Hematopoietic multipotent progenitor cell treated with erythropoietin and hydrocortisone succinate and interleukin-3 and kit ligand, for 17 days (in vitro differentiated cells): ENCODE measurements around the gene TRPV3.
"Not testable (repeated sequence)": the region's sequence is repeated elsewhere in the genome, so short reads cannot be mapped to it uniquely, and the experiment has no call there.

Source experiments
- DNase-seq: peaks from one replicate; pipeline ENCODE4 v3.0.0-alpha.2; 2015; ENCODE audit warnings: low spot score

The TRPV3 gene

DNA sequence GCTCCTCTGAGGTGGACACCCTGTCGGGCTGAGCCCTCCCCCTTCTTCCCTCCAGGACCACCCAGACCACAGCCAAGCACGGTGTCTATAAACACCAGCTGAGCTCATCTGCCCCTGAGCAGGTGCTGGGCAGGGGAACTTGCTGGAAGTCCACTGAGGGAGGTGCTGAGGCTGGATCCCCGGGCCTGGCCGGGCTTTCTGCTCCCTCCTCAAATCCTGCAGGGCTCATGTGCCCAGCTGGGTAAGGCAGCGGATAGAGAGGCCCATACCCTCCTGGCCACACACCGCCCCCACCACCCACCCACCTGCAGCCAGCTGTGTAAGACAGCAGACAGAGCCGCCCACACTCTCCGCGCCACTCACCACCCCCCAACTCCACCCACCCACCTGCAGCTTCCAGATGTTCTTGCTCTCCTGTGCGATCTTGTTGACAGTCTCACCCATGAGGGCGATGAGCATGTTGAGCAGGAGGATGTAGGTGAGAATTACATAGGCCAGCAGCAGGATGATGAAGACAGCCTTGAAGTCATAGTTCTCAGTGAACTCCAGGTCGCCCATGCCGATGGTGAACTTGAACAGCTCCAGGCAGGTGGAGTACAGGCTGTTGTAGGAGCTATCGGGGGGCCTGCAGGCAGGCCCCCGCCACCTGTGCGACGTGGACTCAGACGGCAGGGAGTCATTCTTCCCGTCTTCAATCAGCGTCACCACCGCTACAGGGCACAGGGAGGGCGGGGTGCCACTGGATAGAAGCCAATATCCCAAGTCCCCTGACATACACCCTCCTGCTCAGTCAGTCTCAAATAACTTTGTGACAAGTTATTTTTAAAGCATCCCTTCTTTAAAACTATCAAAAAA lies 15.9 kb upstream of the TRPV3 start:
- no peak for DNase-seq

DNA sequence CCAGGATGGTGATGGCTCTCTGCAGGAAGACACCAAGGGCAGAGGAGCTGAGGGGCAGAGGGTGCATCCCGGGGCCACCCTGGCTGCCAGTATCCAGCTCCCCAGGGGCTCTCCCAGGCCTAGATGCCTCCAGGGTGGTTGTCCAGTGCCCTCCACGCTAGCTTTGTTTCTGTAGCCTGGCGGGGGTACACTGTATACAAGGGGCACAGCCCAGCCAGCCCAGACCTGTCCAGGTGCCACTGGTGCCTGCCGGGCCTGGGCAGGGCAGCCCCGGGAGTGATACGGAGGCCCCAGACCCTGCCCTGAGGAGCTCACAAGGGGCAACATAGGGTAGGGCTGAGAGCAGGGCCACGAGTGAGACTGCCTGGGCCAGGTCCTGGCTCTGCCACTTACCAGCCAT lies 14.6 kb upstream of the TRPV3 start:
- DNase-seq: no peak

DNA sequence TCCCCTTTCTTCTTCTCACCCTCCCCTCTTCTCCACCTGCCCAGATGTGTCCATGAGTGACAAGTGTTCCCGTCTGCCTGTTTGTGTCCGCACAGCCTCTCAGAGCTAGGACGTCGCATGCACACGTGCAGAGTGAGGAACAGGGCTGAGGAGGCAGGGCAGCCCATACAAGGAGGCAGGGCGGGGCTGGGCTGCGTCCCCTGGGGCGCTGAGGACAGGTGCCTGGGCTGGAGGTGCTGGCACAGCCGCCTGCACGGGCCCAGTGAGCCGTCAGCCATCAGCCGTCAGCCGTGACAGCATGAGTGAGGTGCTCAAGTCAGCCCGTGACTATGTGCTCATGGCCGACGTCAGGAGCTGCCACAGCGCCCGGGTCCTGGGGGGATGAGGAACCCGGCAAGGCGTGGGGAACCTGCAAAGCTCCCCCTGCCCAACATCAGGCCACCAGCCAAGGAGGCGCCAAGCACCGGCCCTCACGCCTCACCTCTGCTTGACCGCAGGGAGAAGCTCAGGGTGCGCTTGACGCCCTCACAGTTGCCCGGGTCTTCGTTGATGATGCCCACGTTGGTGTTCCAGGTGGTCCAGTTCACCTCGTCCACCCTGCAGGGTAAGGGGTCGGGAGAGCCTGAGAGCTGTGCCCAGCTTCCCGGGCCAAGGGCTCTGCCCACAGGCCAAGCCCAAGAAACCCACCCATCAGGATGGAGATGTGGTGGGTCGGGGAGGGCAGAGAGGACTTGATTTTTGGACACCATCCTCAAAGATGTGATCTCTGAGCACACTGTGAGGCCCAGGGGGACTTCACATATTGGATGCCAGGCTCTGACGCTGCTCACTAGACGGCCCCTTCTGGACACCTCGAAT lies 13.7 kb upstream of the TRPV3 start:
- DNase-seq: no peak

- DNase-seq: no peak
Measured at GRCh38 chr17:3569534-3570137, 12.0 kb upstream of the TRPV3 start.

GRCh38 chr17:3566551-3566950 lies 8.9 kb upstream of the TRPV3 start:
- no peak for DNase-seq

GRCh38 chr17:3565143-3565542 lies 7.5 kb upstream of the TRPV3 start:
- no peak for DNase-seq

DNA sequence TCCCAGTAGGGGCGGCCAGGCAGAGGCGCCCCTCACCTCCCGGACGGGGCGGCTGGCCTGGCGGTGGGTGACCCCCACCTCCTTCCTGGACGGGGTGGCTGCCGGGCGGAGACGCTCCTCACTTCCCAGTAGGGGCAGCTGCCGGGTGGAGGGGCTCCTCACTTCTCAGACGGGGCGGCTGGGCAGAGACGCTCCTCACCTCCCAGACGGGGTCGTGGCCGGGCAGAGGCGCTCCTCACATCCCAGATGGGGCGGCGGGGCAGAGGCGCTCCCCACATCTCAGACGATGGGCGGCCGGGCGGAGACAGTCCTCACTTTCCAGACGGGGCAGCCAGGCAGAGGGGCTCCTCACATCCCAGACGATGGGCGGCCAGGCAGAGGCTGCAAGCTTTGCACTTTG lies 6.6 kb upstream of the TRPV3 start:
- DNase-seq: not testable (repeated sequence)

GRCh38 chr17:3559270-3559645 lies 1.6 kb upstream of the TRPV3 start:
- DNase-seq: no peak

DNA sequence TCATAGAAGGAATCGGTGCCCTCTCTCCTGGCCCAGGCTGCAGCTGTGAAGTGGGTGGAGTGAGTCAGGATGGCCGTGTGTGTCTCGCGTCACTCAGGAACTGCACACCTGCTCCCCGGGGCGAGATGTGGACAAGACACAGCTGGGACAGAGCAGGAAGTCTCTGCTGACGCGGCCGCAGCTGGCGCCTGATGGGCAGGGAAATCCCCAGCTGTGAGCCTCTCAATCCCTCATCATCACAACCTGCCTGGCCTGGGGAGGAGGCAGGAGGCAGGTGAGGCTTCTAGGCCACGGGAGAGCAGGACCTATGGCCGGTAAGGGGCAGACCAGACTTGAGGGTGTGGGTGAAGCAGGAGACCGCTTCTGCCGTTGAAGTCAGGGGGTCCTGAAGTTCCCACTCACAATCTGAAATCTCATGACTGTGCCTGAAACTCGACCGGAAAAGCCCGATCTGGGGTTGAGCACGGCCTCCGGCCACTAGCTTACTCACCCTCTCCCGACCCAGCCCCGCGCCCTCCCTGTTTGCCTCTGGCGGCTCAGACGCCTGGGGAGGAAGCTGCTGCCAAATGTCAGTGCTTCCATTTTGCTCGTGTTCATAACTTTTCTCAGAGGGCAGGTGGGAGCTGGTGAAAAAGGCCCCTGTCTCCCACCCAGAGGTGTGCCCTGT lies 1.1 kb upstream of the TRPV3 start:
- no peak for DNase-seq

- no peak for DNase-seq
Measured at GRCh38 chr17:3556916-3557767, 470 bp downstream of the TRPV3 start.

GRCh38 chr17:3556239-3556915 lies 1.2 kb downstream of the TRPV3 start:
- DNase-seq: no peak

DNA sequence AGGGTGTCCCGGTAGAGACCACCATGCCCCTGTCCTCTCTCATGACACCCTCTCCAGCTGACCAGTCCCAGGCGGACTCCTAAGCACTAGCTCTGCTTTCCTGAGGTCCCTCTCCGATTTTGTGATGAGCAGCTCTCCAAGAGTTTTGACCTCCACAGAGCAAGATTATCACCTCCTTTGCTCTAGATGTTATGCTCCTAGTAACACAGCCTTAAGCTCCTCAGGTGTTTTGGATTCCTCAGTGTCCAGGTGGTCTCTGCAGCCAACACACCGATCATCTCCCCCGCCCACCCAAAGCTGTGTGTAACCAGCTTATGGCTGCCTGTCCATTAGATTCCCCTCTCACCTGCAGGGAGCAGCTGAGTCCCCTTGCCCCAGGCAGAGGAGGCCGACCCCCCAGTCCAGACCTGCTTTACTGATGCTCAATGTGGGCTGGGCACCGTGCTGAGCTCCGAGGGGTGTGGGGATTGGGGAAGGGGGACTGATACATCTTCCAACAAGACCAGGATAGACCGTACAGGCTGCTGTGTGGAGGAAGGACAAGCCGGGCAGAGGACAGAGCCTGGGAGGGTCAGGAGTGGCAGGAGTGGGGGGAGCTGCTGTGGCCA lies 2.3 kb downstream of the TRPV3 start:
- no peak for DNase-seq

GRCh38 chr17:3554440-3554839 lies 3.2 kb downstream of the TRPV3 start:
- DNase-seq: no peak

- no peak for DNase-seq
Measured at GRCh38 chr17:3553419-3554401, 3.9 kb downstream of the TRPV3 start.

DNA sequence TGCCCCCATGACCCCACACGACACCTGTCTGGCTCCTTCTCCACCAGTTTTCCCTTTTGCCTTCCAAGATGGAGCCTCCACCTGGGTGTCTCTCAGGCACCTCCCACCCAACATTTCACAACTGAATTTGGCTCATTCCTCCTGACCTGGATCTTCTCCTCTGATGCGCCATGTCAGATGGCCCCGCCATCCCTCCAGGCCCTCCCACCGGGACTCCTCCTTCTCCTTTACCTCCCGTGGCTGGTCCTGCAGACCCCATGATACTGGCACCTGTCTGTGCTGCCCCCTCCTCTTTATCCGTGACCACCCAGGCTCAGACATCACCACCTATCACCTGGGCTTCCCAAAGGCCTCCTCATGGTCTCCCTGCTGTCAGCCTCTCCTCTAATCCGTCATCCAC lies 4.7 kb downstream of the TRPV3 start:
- DNase-seq: no peak

DNA sequence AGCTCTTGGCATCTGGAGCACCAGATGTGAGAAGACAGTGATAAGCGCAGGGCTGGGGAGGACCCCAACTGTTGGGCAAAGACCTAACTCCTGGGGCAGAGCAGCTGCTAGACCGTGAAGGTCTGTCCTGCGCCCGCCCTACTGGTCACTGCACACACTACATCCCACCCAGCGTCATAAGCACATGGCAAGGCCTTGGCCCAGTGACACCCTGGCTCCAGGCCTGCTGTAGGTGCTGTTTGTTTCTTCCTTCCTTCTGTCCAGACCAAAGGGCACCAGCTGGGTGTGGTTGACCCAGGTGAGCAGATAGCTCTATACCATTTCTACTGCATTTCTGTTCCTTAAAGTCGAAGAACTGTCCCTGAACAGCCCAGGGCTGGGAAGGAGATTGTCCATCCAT lies 6.4 kb downstream of the TRPV3 start:
- DNase-seq: no peak

DNA sequence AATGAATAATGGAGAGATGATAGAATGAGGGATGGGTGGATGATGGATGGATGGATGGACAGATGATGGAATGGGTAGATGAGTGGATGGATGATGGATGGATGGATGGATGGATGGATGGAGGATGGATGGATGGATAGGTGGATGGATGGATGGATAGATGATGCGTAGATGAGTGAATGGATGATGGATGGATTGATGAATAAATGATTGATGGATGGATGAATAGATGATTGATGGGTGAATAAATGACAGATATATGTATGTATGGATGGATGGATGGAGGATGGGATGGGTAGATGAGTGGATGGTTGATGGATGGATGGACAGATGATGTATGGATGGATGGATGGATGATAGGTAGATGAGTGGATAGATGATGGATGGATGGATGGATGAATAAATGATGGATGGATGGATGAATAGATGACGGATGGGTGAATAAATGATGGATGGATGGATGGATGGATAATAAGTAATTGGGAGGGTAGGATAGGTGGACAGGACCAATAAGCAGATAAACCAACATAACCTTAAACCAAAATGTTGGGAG lies 7.9 kb downstream of the TRPV3 start:
- no peak for DNase-seq

DNA sequence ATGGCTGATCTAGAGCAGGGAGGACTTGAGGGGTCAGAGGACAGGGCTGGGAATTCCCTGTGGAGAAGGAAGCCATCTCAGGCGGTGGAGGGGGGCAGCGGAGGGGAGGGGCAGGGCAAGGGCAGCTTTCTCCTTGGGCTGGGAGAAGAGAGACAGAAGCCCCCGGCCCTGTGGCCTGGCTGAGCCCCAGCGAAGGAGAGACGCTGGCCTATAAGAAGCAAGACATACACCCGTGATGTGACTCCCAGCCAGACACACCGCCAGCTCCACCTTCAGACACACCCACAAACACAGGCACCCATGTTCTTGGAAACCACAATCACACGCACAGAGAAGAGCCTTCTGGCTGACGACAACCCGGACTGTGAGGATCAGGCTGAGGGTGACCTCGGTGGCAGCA lies 10.0 kb downstream of the TRPV3 start:
- DNase-seq: no peak

GRCh38 chr17:3546997-3547396 lies 10.6 kb downstream of the TRPV3 start:
- no peak for DNase-seq
